HEK293T (cell line): ENCODE data around the gene C1orf94.
"Not testable (repeated sequence)": the region's sequence is repeated elsewhere in the genome, so short reads cannot be mapped to it uniquely, and the experiment has no call there.

Experiments used
- ARNT ChIP-seq: fragments of 450-650 bp; IDR thresholded peaks from 2 replicates; pipeline ENCODE4 v1.6.1; 2017; ENCODE audit warnings: mild to moderate bottlenecking
- ELF4 ChIP-seq: fragments of 450-650 bp; IDR thresholded peaks from 2 replicates; pipeline ENCODE4 v1.6.1; 2017; ENCODE audit warnings: antibody characterized with exemption
- FOXM1 ChIP-seq: fragments of 450-650 bp; IDR thresholded peaks from 2 replicates; pipeline ENCODE4 v1.6.1; 2017; ENCODE audit warnings: mild to moderate bottlenecking, borderline replicate concordance
- HDGF ChIP-seq: fragments of 450-650 bp; IDR thresholded peaks from 2 replicates; pipeline ENCODE4 v1.6.1; 2017; ENCODE audit warnings: antibody characterized with exemption, borderline replicate concordance
- SUZ12 ChIP-seq: fragments of 450-650 bp; IDR thresholded peaks from 2 replicates; pipeline ENCODE4 v1.6.1; 2016; ENCODE audit warnings: mild to moderate bottlenecking

- TF ChIP-seq HDGF, ARNT, SUZ12, FOXM1, ELF4: not testable (repeated sequence)
Observed at GRCh38 chr1:34183381-34183780, 6.7 kb downstream of the C1orf94 start.
